HEK293 (cell line): ENCODE results near the gene CD83.

Experiments
- CTCF ChIP-seq: fragments of 450-650 bp; formaldehyde crosslinking; IDR thresholded peaks from 2 replicates; pipeline ENCODE4 v1.5.1; 2016; ENCODE audit warnings: missing biosample characterization, missing genetic modification characterization
- REPIN1 ChIP-seq: fragments of 450-650 bp; formaldehyde crosslinking; IDR thresholded peaks from 2 replicates; pipeline ENCODE4 v1.5.1; 2017; ENCODE audit warnings: missing biosample characterization, missing genetic modification characterization, low read depth
- ZNF239 ChIP-seq: fragments of 450-650 bp; formaldehyde crosslinking; IDR thresholded peaks from 2 replicates; pipeline ENCODE4 v1.5.1; 2016; ENCODE audit warnings: missing biosample characterization, missing genetic modification characterization
- ZNF248 ChIP-seq: fragments of 450-650 bp; formaldehyde crosslinking; IDR thresholded peaks from 2 replicates; pipeline ENCODE4 v1.5.1; 2017; ENCODE audit warnings: missing biosample characterization, missing genetic modification characterization
- ZNF266 ChIP-seq: fragments of 450-650 bp; formaldehyde crosslinking; IDR thresholded peaks from 2 replicates; pipeline ENCODE4 v1.5.1; 2016; ENCODE audit warnings: missing biosample characterization, missing genetic modification characterization, low read depth
- ZNF311 ChIP-seq: fragments of 450-650 bp; formaldehyde crosslinking; IDR thresholded peaks from 2 replicates; pipeline ENCODE4 v1.5.1; 2017; ENCODE audit warnings: missing biosample characterization, missing genetic modification characterization, borderline replicate concordance
- ZNF335 ChIP-seq: fragments of 450-650 bp; formaldehyde crosslinking; conservative IDR thresholded peaks from 2 replicates; pipeline ENCODE4 v1.5.1; 2016; ENCODE audit warnings: missing biosample characterization, missing genetic modification characterization
- ZNF416 ChIP-seq: fragments of 450-650 bp; formaldehyde crosslinking; IDR thresholded peaks from 2 replicates; pipeline ENCODE4 v1.5.1; 2016; ENCODE audit warnings: missing biosample characterization, missing genetic modification characterization
- ZNF513 ChIP-seq: fragments of 450-650 bp; IDR thresholded peaks from 2 replicates; pipeline ENCODE4 v1.5.1; 2018; ENCODE audit warnings: missing biosample characterization, missing genetic modification characterization
- TF ChIP-seq, protein P1 (sequence below): fragments of 450-650 bp; formaldehyde crosslinking; optimal IDR thresholded peaks from 2 replicates; pipeline ENCODE3; 2016; ENCODE audit warnings: missing biosample characterization, mild to moderate bottlenecking, missing genetic modification characterization
- TF ChIP-seq, protein P2 (sequence below): fragments of 450-650 bp; formaldehyde crosslinking; IDR thresholded peaks from 2 replicates; pipeline ENCODE4 v1.5.1; 2016; ENCODE audit warnings: missing biosample characterization, missing genetic modification characterization

GRCh38 chr6:14088600-14089192 lies 28.9 kb upstream of the CD83 start:
- no peak for TF ChIP-seq ZNF239
- no peak for TF ChIP-seq CTCF (tag by site-specific recombination)
- TF ChIP-seq, protein P1, sequence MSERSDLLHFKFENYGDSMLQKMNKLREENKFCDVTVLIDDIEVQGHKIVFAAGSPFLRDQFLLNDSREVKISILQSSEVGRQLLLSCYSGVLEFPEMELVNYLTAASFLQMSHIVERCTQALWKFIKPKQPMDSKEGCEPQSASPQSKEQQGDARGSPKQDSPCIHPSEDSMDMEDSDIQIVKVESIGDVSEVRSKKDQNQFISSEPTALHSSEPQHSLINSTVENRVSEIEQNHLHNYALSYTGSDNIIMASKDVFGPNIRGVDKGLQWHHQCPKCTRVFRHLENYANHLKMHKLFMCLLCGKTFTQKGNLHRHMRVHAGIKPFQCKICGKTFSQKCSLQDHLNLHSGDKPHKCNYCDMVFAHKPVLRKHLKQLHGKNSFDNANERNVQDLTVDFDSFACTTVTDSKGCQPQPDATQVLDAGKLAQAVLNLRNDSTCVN, result no peak
- TF ChIP-seq, protein P2, sequence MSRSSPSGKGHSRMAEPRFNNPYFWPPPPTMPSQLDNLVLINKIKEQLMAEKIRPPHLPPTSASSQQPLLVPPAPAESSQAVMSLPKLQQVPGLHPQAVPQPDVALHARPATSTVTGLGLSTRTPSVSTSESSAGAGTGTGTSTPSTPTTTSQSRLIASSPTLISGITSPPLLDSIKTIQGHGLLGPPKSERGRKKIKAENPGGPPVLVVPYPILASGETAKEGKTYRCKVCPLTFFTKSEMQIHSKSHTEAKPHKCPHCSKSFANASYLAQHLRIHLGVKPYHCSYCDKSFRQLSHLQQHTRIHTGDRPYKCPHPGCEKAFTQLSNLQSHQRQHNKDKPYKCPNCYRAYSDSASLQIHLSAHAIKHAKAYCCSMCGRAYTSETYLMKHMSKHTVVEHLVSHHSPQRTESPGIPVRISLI (tag by site-specific recombination), result no peak
- no peak for TF ChIP-seq ZNF513 (tag by site-specific recombination)
- no peak for TF ChIP-seq ZNF416 (tag by site-specific recombination)
- TF ChIP-seq REPIN1 (tag by site-specific recombination), result no peak
- TF ChIP-seq ZNF248 (tag by site-specific recombination), result no peak
- TF ChIP-seq ZNF266 (tag by site-specific recombination), result no peak
- no peak for TF ChIP-seq ZNF311 (tag by site-specific recombination)
- TF ChIP-seq ZNF335, result no peak
